Measurements from ENCODE around the gene LRMDA.

LRMDA gene

DNA sequence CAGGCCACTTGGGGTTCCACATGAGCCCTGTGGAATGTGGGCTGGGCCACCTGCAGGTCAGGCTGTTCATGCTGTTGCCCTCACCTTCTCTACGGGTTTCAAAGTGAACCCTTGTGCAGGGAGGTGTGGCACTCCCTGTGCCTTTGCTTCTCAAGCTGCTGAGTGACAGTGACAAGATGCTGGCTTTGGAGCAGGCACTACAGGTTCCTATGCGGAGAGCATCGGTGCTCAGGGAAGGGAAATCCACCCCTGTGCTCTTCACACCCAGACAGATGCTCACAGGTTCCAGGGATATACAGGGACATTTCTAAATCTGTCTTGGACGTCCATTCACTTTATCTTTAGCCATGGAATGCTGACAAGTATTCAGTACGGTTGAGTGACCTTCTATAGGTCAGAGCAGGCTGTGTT, 1005.0 kb downstream of the LRMDA start:
- no peak for DNase-seq

DNA sequence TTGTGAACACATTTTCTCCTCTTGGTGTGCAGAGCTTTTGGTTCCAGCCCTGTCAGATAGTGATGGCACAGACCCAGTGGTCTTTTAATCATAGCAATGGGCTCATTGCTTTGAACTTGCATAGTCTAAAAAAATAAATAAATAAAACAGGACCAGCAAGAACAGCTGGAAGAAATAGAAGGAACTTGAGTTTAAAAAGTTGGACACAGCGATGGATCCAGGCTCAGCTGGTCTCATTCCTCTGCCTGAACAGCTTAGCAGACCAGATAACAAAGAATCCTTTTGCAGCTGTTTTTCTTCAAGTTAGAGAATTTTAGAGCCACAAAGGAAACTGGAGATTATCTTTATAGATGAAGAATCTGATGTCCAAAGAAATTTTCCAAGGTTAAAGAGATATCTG, 1005.6 kb downstream of the LRMDA start:
- DNase-seq: no peak

DNA sequence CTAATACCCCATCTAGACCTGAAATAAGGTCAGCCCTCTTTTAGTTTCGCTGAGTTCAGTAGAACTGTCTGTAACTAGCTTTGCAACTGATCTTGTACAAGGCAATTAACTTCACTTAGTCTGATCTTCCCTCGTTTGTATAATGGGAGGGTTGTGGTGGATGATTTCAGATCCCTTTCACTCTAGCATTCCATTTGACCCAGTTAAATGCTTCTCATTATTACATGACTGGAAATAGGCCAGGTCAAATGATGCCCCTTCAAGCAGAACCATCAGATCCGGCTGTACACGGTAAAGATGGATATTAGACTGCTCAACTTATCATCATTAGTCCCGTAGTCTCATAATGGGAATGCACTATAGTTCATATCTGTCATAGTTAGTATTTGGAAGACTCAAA, 1009.0 kb downstream of the LRMDA start:
- no peak for DNase-seq

DNA sequence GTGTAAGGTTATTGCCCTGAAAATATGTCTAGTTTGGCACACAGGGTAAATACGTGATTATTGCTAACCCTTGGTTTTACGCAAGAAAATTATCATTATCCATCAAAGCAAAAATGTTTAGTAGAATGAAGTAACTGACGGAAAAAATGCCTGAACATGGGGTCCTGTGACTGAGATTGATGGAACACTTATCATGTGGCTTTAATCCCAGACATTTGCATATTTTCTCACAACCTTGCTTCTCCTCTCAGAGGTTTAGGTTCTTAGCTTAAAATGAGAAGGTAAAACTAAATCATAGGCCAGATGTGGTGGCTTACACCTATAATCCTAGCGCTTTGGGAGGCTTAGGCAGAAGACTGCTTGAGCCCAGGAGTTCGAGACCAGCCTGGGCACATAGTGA, 1010.7 kb downstream of the LRMDA start:
- DNase-seq: no peak

DNA sequence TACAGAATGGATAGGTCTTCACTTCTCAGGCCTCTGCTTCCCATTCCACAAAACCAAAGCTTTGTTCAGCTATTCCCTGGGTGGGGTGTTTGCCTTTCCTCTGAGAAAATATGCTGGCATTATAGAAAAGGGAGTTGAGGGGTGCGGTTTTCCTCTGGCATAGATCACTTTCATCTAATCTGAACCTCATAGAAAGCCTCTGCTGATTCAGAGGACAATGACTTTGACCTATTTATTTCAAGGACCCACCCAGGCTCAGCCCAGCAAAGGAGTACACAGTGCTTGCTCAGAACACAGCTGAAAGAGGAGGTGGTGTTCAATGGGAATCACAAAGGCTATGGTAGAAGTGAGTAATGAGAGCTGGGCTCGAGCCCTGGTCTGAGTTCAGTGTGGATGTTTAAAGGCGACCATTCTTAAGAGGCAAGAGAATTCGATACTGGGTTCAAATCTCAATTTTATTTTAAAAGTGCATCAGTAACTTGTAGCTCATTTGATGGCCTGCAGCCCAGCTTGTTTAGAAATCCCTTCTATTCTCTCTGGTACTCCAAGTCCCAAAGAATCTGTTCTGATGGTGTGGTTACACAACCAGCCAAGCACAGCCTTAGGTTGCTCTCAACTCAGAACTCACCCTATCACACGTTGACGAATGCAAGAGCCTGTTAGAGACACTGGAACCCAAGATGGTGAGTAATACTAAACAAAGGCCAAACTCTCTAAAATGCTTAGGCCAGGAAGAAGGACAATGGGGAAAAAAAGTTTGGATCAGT, 1012.8 kb downstream of the LRMDA start:
- DNase-seq: no peak

DNA sequence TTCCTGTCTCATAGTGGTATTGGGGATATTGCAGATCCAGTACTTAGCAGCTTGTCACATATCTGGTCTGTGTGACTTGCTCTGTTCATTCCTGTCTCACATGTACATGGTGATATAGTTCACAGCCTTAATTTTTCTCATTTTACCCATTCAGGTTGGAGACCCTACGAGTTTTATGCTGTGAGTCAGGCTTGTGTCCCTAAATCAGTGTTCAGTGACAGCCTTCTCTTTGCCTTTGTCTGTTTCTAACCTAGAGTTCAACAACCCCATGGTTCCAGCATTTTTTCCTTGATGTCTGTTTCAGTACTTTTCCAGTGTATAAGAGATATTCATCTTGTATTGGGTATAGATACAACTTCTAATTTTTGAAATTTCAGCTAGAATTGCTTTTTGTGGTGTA, 1016.2 kb downstream of the LRMDA start:
- DNase-seq: no peak

DNA sequence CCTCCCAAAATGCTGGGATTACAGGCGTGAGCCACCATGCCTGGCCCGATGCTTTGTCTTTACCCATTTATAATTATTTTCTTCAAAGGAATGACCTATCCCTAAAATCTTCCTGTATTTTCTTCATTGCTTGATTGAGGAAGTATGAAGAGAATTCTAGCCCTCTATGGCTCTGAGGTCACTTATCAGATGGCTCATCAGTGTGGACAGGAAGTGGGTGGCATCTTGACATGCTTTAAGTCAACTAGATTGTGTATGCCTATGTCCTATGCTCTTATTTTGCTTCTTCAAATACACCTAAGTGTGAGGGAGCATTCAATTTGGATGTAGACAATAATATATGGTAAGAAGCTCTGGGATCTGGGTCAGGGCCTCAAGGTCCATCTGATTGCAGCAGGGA, 1020.5 kb downstream of the LRMDA start:
- no peak for DNase-seq

DNA sequence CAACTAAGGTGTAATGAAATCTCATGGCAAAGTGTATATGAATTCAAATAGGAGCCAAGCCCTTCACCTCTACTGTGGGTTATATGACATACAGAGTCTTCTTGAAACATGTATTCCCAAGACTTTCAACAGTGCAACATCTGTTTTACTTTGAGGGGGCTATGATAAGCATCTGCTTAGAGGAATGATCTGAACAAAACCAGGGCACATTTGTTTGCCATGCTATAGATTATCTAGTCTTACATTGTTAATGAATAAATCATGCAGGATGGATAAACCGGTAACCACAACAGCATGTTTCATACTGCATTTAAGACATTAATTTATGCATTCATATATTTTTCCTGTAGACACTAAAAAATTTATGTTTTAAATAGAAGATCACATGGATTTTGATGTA, 1021.9 kb downstream of the LRMDA start:
- DNase-seq: no peak

DNA sequence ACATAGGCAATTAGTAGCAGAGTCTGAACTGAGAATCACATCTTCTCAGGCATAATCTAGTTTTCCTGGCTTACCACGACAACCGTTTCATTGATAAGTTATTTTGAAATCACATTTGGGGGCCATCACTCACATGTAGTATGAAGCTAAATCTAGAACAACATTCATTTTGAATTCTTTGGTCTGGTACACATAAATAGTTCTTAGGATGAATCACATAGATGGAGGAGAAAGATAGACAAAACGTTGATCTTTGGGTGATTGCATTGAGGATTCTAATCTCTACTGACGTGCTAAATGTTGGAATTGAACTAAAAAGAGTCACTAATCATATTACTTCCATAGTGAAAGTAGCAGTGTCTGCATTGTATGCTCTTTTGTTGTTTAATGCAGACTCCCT, 1022.6 kb downstream of the LRMDA start:
- DNase-seq: no peak

DNA sequence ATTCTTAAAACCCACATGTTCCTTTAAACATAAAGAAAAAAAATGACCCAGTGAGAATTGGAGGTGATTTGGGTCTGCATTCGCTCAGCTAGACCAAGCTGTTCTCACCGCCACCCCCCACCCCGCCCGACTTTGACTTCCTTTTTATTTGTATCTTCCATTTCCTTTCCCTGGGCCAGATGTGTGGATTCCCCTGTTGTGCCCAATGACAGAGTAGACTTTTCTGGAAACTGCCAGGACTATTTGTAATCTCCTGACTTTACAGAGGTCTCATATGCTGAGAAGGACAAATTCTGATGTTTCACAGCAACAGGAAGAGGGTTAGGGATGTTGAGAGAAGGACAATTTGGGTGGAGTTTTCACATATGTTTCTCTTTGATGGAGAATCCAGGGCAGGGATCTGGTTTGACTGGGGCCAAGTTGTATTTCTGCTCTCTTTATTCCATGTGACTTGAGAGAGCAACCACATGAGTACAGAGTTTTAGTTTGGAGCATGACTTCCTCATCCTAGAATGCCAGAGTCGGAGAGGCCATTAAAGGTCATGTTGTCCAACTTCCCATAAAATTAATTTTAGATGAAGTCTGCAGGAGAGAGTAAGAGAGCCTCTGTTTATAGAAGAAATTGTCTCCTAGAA, 1023.2 kb downstream of the LRMDA start:
- DNase-seq: no peak

DNA sequence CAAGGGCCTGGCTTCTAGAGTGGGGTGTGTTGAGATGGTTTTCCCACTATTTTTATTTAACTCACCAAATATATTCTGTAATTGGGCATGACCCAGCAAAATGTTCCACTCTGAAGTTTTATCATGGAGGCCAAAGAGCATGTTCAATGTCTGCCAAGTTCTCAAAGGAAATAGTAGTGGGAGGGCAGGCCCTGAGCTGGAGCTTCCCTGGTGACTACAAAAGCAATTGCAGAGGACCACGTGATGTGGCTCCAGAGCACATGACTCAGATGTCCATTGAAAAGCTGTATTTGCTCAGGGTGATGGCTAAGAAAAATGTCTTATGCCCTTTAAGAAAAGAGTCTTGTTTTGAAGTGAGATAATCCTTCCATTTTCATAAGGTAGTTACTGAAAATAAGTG, 1024.8 kb downstream of the LRMDA start:
- no peak for DNase-seq

DNA sequence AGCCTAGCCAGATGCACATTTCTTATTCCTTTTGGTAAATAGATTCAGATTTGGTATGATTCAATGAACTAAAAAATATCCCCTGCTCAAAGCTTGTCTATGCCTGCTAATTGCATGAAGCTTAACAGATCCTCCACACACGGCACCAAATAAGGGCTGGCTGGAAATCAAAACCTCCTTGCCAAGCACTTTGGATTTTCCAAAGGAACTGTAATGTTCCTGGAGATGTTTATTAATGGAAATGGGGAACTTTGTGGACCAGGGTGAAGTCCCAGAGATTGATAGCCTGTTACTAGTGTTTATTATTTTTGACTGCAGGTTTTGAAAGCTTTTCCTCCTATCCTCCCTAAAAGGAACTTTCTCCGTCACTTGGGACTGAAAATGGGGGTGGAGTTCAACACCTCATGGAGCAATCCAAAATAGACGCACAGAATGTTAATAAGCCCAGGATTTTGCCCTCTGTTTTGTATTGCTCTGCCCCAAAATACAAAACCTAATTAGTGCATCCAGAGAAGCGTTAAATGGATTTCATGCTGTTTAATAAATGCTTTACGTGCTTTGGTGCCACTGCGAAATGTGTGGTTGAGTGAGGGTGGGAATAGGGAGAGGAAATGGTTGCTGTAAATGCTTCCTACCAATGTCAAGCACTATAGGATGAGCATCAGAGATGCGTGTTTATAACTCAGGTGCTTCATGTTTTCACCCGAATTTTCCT, 1027.7 kb downstream of the LRMDA start:
- DNase-seq: no peak

DNA sequence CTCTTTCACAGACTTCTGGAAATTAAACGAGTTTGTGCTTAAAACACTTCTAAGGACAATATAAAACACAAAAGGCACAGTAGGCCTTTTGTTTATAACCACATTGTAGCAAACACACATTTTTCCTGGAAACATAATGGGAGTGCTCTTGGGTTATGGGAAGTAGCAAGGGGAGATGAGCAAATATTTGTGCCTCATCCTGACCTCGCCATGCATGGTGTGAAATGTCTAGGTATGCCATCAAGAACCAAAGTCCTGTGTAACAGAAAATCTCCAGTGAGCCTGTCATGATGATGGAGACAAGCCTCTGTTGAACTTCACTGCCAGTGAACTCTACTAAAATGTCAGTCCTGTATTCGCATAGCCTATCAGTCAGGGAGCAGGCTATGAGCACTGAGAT, 1029.6 kb downstream of the LRMDA start:
- DNase-seq: no peak

DNA sequence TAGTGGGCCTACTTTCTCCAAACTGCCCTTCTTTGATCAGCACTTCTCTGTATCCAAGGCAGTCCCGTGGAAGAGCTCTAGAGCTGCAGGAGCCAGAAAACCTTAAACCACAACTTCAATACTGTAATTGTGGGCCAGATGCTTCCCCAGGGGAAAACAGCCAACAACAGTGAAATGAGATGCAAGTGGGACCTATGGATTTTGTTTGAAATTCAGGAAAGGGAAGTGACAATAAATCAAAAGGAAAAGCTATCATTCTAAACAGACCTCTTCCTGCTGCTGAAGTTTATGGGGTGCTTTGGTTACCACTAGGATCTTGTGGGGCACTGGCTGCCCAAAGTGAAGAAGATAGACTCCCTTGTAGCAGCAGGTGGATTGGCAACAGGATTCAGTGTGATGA, 1031.7 kb downstream of the LRMDA start:
- no peak for DNase-seq

DNA sequence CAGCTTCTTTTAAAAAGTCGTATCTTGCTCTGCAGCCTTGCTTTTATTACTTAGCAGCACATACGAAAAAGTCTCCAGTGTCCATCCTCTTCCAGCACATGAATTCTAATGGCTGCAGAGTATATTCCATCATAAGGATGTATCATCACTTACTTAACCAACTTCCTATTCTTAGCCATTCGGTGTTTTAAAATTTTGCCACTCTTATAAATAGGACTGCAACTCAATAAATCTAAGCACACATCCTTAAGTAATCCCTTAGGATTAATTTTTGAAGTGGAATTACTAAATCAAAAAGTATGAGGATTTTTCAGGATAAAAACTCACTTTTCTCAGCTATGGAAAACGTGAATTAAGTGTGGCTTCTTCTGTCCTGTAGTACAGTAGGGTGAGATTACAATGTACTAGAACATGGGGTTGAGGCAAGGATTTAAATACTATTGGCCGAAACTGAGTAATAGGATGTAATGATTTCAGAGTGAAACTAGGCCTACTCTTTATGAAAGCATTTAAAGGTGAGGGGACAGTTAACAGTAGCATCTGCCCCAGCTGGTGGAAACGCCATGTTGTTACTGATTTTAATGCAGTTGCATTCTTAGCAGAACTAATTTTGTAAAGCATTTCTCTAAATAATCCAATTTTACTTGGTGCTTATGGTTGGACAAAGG, 1035.5 kb downstream of the LRMDA start:
- DNase-seq: no peak

DNA sequence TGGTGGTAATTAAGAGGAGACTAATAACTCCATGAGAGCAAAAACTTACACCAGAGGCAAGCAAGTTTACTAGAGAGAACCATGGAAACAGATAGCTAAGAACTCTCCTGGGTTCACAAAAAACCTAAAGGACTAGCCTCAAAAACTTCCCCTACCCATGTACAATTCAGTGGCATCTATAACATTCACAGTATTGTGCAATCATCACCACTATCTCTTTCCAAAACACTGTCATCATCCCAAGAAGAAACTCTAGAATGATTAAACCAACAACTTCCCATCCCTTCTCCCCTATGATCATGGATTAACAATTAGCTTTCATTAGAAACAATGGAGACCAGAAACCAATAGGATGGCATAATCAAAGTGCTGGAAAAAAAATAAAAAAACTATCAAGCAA, 1038.3 kb downstream of the LRMDA start:
- no peak for DNase-seq

DNA sequence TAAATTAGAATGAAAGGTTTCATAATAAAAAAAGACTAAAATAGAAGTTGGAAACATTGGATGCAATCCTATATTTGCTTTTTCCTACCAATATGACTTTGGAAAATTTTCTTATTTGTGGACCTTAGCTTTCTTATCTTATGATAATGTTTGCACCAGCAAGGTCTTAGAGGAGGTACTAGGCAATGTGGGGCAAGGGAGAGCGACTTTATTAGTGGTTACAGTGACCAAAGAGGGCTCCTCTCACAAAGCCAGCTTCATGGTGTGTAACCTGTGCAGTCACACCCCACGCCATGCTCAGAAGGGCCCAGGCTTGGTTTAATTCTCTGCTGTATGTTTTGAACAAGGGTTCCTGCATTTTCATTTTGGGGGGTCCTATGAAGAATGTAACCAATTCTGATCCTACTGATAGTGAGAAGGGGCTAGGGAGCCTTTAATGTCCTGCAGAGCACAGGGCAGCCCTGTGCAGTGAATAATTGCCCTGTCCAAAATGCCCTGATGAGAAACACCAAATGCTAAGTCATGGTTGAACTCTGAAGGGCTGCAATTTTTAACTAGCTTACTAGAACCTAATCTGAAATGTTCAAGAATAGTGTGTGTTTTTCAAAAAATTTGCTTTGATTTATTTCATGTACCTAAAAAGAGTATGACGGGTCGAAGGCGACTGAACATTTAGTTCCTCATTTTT, 1047.8 kb downstream of the LRMDA start:
- no peak for DNase-seq

DNA sequence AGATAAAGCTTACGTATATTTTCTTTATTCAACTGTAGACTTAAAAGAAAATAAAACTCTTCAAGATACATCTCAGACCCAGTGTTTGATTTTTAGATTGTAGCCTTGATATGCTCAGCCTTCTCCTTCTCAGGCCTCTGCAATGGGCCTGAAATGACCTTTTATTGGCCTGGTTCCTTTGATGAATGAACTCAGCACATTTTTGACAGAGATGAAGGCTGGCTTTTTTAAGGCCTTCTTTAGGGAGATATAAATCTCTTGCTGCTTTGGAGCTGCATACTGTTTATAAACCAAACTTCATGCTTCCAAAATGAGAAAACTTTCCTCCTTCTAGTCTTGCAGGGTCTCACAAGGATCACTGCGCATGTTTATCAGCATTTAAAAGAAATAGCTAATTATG, 1049.8 kb downstream of the LRMDA start:
- no peak for DNase-seq

DNA sequence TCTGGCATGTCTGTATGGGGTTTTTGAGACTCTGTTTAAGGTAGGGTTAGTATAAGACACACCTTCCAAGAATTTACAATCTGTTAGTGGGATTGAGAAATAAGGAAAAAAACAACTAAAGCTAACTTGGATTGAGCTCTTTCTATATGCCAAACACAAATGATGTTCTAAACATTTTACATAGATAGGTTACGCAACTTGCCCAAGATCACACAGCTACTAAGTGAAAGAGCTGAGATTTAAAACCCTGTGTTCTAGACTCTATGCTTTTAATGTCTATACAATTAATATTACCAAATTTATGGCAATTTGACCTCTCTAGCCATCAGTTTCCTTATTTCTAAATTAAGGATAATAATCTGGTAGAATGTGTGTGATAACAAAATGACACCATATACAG, 1056.2 kb downstream of the LRMDA start:
- no peak for DNase-seq

DNA sequence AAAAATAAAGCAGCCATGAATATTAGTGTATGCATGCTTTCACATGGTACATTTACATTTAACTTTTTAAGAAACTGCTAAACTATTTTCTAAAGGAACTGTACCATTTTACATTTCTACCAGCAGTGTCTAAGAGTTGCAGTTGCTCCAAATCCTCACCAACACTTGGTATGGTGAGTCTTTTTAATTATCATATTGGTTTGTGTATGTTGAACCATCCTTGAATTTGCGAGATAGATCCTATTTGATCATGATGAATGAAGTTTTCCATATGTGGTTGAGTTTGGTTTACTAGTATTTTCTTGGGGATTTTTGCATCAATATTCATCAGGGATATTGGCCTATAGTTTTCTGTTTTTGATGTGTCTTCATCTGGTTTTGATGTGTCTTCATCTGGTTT, 1057.2 kb downstream of the LRMDA start:
- no peak for DNase-seq

DNA sequence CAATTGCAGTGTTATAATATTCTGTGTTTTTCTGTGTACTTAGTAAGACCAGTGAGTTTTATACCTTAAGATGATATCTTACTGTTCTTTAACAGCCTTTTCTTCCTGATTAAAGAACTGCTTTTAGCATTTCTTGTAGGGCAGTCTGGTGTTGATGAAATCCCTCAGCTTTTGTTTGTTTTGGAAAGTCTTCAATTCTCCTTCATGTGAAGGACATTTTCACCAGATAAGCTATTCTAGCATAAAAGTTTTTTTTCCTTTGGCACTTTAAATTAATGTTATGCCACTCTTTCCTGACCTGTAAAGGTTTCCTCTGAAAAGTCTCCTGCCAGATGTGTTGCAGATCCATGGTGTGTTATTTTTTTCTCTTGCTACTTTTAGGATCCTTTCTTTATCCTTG, 1059.8 kb downstream of the LRMDA start:
- DNase-seq: no peak

DNA sequence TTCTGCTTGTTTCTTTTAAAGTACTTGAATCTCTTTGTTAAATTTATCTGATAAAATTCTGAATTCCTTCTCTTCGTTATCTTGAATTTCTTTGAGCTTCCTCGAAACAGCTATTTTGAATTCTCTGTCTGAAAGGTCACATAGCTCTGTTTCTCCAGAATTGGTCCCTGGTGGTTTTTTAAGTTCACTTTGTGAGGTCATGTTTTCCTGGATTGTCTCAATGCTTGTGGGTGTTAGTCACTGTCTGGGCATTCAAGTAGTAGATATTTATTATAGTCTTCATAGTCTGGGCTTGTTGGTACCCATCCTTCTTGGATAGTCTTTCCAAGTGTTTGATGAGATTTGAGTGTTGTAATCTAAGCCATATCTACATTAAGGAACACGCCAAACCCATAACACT, 1060.6 kb downstream of the LRMDA start:
- no peak for DNase-seq

Measured in NCI-H1048 (cell line).